Effector memory CD4-positive, alpha-beta T cell (primary cell): ENCODE data around the gene LGALS9.
"Not testable (repeated sequence)": the region's sequence is repeated elsewhere in the genome, so short reads cannot be mapped to it uniquely, and the experiment has no call there.

ENCODE experiments used
- DNase-seq, 3 donors: peaks; one replicate each; pipeline ENCODE4 v3.0.0-alpha.2; 2020
- H3K27ac ChIP-seq: 2 replicates; pipeline ENCODE4 v1.7.0; 2013; ENCODE audit warnings: mild to moderate bottlenecking, low read length, moderate library complexity; ENCODE audit not compliant: insufficient read depth, poor library complexity, severe bottlenecking
- H3K27me3 ChIP-seq: replicated peaks from 2 replicates; pipeline ENCODE4 v1.7.0; 2013; ENCODE audit warnings: mild to moderate bottlenecking, low read length; ENCODE audit not compliant: insufficient read depth, control insufficient read depth, poor library complexity, severe bottlenecking
- H3K36me3 ChIP-seq: 2 replicates; pipeline ENCODE4 v1.7.0; 2013; ENCODE audit warnings: mild to moderate bottlenecking, low read length, moderate library complexity; ENCODE audit not compliant: control insufficient read depth, insufficient read depth
- H3K4me1 ChIP-seq: 2 replicates; pipeline ENCODE4 v1.7.0; 2013; ENCODE audit warnings: low read length, mild to moderate bottlenecking; ENCODE audit not compliant: control insufficient read depth, insufficient read depth, poor library complexity, severe bottlenecking
- H3K4me3 ChIP-seq: 2 replicates; pipeline ENCODE4 v1.7.0; 2013; ENCODE audit warnings: low read length, low read depth, mild to moderate bottlenecking; ENCODE audit not compliant: insufficient read depth, poor library complexity, severe bottlenecking
- H3K9me3 ChIP-seq: 2 replicates; pipeline ENCODE4 v1.7.0; 2013; ENCODE audit warnings: mild to moderate bottlenecking, low read length, moderate library complexity; ENCODE audit not compliant: control insufficient read depth

Gene LGALS9

DNA sequence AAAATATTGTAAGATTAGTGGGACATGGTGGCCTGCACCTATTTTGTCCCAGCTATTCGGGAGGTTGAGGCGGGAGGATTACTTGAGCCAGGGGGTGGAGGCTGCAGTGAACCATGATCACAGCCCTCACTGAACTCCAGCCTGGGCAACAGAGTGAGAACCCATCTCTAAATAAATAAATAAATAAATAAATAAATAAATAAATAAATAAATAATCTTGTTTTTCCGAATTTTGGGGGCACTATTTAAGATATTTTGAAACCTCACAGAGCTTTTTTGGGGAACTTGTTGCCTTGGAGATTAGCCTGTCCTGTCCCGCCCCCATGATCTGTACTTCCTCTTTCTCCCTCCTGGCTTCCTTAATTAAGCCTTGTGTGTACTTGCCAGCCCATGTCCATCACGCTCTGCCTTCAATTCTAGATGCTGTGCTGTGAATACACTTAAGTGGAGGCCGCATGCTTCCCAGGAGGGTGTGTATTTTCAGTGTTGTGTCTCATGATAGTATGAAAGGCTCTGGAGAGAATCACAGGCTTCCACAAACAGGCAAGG, 4.4 kb downstream of the LGALS9 start:
- no peaks in the 10 kb centered on the region for H3K27me3 ChIP-seq
- no peak overlapping the region for H3K4me3 ChIP-seq
- DNase-seq = no peak
- peaks cover 9% of the 10 kb centered on the region for H3K36me3 ChIP-seq
- no peaks in the 10 kb centered on the region for H3K9me3 ChIP-seq
- H3K27ac ChIP-seq = no peak overlapping the region
- peaks cover 15% of the 10 kb centered on the region for H3K4me1 ChIP-seq

DNA sequence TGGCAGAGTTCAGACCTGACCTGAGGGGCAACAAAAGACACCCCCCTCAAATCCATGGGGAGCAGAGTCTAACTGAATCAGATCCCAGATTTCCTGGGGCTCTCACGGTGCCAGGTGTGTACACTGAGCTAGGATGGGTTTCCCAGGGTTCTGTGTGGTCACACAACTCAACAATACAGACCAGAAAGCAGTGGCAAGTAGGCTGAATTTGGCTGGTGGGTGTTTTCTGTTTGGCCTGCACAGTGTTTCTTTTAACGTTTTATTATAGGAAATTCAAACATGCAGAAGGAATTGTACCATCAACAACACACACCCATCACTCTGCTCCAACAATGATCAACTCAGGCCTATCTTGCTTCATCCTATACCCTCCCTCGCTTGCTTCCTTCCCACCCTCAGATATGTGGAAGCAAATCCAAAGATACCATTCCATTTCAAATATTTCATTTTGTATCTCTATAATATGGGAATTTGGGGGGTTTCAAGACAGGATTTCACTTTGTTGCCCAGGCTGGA, 5.1 kb downstream of the LGALS9 start:
- not testable (repeated sequence) for H3K4me3 ChIP-seq

GRCh38 chr17:27637818-27638217, 6.8 kb downstream of the LGALS9 start:
- not testable (repeated sequence) for H3K27me3 ChIP-seq, H3K9me3 ChIP-seq, H3K4me3 ChIP-seq, DNase-seq, H3K27ac ChIP-seq, H3K4me1 ChIP-seq
- H3K36me3 ChIP-seq = peaks cover 17% of the 10 kb centered on the region

More for the DNA sequence above, 5.1 kb downstream of the LGALS9 start:
- peaks cover 10% of the 10 kb centered on the region for H3K4me1 ChIP-seq
- H3K27ac ChIP-seq, DNase-seq, H3K27me3 ChIP-seq, H3K9me3 ChIP-seq: not testable (repeated sequence)
- H3K36me3 ChIP-seq = peaks cover 15% of the 10 kb centered on the region

- not testable (repeated sequence) for H3K9me3 ChIP-seq, DNase-seq, H3K4me1 ChIP-seq, H3K27me3 ChIP-seq, H3K4me3 ChIP-seq, H3K27ac ChIP-seq
- peaks cover 17% of the 10 kb centered on the region for H3K36me3 ChIP-seq
Observed at GRCh38 chr17:27638415-27638914, 7.5 kb downstream of the LGALS9 start.

DNA sequence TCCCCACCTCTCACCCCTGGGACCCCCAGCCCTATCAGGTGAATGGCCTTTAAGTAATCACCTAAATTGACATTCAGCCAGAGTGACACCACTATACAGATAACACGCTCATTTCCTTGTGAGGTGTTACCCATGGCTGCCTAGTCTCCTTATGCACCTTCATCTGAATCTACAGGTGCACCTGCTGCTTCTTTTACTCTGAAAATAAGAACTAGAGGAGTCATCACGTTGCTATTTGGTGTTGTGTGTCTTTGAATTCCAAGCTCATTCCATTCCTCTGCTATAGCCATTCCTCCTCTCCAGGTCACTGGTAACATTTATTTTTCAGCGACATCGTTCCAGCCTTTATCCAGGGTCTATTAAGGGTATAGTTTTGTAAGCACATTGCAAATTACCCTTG, 9.8 kb downstream of the LGALS9 start:
- Histone ChIP-seq H3K36me3 (peaks cover 17% of the 10 kb centered on the region), H3K4me3 (no peak overlapping the region), H3K27ac (no peak overlapping the region), H3K27me3 (no peaks in the 10 kb centered on the region), H3K9me3 (no peaks in the 10 kb centered on the region), H3K4me1 (no peaks in the 10 kb centered on the region)
- no peak for DNase-seq

GRCh38 chr17:27644586-27644985, 13.6 kb downstream of the LGALS9 start:
- Histone ChIP-seq H3K4me1 (no peaks in the 10 kb centered on the region), H3K27ac (no peak overlapping the region), H3K36me3 (peaks cover 27% of the 10 kb centered on the region), H3K9me3 (no peaks in the 10 kb centered on the region), H3K4me3 (no peak overlapping the region), H3K27me3 (no peaks in the 10 kb centered on the region)
- DNase-seq = no peak

DNA sequence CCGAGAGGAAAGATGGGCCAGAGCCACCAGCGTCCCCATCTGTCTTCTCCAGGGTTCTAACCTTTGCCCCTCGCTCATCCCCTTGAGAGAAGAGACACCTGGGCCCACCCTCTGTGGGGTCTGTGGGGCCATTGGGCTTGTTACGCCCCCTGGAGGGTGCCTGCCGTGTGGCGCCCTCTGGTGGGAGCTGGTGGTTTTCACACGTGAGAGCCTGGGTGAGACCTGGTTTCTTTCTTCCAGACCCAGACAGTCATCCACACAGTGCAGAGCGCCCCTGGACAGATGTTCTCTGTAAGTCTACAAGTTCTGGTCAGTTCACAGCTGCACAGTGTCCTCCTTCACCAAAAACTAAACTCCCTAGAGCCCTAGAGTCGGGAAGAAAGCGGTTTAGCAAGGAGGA, 14.6 kb downstream of the LGALS9 start:
- not testable (repeated sequence) for H3K4me1 ChIP-seq, H3K9me3 ChIP-seq, H3K27me3 ChIP-seq, H3K27ac ChIP-seq, H3K4me3 ChIP-seq, DNase-seq
- peaks cover 20% of the 10 kb centered on the region for H3K36me3 ChIP-seq

DNA sequence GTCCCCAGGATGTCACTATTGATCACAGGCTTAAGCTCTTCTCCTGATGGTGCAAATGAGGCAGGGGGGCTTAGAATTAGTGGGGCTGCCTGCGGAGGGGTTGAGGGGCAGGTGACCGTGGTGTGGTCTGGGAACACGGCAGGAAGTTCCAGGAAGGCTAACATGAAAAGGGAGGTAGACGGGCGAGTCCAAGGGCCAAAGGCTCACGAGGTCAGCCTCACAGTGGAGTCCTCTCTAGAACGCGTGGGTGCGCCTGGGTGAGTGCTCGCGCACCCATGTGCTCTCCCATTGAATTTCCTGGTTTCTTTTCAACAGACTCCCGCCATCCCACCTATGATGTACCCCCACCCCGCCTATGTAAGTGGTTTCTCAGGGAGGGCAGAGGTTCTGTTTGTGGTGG, 15.2 kb downstream of the LGALS9 start:
- no peaks in the 10 kb centered on the region for H3K4me1 ChIP-seq
- H3K36me3 ChIP-seq = peaks cover 15% of the 10 kb centered on the region
- H3K9me3 ChIP-seq = no peaks in the 10 kb centered on the region
- H3K27me3 ChIP-seq = no peaks in the 10 kb centered on the region
- no peak for DNase-seq
- H3K27ac ChIP-seq = no peak overlapping the region
- H3K4me3 ChIP-seq = no peak overlapping the region

GRCh38 chr17:27647765-27648164, 16.8 kb downstream of the LGALS9 start:
- Histone ChIP-seq H3K36me3 (peaks cover 14% of the 10 kb centered on the region), H3K27me3 (no peaks in the 10 kb centered on the region)
- no peak for DNase-seq

GRCh38 chr17:27649111-27649571, 18.2 kb downstream of the LGALS9 start:
- not testable (repeated sequence) for H3K27ac ChIP-seq, H3K4me3 ChIP-seq, H3K9me3 ChIP-seq, H3K27me3 ChIP-seq, DNase-seq, H3K4me1 ChIP-seq
- H3K36me3 ChIP-seq = peaks cover 14% of the 10 kb centered on the region

More at GRCh38 chr17:27647765-27648164, 16.8 kb downstream of the LGALS9 start:
- H3K4me3 ChIP-seq = no peak overlapping the region
- H3K27ac ChIP-seq = no peak overlapping the region
- H3K4me1 ChIP-seq = no peaks in the 10 kb centered on the region
- no peaks in the 10 kb centered on the region for H3K9me3 ChIP-seq
